ENCODE measurements around the gene CSMD2. TPM values are rescaled to one million over a fixed set of nuclear protein-coding genes. Genes with fewer than 3 reads are reported as not detected.
"Not testable (repeated sequence)": the region's sequence is repeated elsewhere in the genome, so short reads cannot be mapped to it uniquely, and the experiment has no call there.

CSMD2 gene
- total RNA-seq, 1 donor from 2014 or later, result 0.25 TPM

DNA sequence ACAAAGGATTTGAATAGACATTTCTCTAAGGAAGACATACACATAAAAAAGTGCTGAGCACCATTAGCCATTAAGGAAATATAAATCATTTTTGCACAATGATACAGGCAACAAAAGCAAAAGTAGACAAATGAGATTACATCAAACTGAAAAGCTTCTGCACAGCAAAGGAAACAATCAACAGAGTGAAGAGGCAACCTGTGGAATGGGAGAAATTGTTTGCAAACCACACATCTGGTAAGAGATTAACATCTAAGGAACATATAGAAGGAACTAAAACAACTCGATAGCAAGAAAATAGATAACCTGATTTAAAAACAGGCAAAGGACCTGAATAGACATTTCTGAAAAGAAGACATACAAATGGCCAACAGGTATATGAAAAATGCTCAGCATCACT lies 635.1 kb downstream of the CSMD2 start:
- DNase-seq (ENCODE audit: low spot score), result no peak
- ATAC-seq, result no peak

DNA sequence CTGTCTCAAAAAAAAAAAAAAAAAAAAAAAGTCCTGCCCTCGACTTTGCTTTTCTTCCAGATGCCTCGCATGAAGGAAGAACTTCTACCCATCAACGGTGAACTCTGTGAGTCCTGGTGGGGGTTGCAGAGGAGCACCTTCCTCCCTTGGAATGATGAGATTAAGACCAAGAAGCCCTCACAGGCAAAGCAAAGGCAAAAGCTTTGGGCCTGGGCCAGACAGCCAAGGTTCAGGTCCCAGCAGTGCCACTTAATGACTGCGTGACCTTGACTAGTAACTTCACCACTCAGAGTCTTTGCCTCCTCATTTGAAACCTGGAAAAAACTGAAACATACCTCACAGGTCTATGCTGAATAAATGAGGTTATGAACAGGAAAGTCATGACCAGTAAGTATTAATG lies 637.1 kb downstream of the CSMD2 start:
- no peak for ATAC-seq
- DNase-seq (ENCODE audit: low spot score), result no peak

DNA sequence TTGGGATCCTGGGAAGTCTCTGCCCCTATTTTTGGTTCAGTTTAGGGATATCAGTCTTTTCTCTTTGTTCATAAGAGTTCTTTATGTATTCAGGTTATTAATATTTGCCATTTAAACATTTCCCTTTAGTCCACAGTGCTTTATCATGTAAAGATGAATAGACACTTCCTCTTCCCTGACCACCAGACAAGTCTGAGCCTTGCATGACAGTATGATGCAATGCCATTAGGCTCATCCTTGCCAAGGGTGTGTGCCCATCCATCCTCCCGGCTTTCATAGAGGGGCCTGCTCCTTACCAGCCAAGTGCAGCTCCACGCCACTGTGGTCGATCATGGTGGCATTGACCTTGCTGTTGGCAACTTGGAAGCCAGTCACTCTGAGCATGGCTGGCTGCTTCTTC lies 640.4 kb downstream of the CSMD2 start:
- DNase-seq (ENCODE audit: low spot score) (no peak), ATAC-seq (no peak)

DNA sequence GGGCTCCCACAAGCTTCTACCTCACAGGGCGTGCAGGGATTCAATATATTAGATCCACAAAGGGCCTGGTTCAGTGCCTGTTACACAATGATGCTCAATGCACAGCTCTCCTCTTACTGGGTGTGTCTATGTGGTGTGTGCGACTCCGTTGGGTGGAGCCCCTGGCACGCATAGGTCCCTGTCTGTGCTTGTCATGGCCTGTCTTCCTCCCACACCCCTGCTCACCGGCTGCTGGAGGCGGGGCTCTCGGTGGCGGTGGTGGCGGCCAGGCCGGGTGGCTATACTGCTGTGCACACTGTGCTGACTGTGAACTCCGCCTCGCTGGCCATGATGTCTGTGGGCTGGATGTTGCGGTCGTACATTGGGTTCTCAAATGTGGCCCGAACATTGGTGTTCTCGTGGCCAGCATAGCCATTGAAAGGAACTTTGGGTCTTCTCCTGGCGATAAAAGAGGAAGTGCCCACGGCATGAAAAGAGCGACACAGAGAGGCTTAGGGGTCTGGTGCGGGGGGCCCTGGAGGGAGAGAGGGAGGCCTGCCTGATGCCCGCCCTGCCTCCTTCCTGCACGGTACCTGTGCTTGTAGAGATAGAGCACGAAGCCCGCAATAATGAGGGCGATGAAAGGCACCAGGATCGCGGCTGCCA lies 645.7 kb downstream of the CSMD2 start:
- ATAC-seq (no peak), DNase-seq (ENCODE audit: low spot score) (no peak)

DNA sequence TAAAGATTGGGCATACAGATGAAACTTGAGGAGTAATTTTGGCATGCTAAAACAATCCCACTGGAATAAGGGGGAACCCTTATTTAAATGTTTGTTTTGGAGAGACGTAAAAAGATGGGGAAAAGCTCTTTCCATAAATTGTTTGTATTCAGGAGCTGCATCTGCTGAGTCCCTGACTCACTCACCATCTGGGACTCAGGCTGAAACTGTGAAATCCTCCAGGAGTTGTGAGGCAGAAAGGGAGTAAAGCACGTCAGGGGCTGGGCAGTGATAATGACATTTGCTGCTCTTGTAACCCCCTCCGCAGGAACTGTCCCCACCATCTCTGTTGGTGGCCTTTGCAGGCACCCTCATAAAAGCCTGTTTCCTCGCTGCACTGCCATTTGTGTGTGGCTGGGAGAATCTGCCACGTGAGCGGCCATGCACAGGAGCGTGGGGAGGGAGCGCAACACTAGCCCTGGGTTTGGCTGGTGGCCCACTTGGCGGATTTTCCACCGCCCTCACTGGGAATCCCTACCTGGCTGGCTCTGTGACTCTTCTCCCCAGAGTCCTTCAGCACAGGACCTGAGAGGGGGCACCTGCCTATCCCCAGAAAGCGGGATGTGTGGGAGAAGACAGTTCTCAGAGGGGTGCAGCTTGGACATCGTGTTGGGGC lies 647.3 kb downstream of the CSMD2 start:
- DNase-seq (ENCODE audit: low spot score) (no peak), ATAC-seq (no peak)

DNA sequence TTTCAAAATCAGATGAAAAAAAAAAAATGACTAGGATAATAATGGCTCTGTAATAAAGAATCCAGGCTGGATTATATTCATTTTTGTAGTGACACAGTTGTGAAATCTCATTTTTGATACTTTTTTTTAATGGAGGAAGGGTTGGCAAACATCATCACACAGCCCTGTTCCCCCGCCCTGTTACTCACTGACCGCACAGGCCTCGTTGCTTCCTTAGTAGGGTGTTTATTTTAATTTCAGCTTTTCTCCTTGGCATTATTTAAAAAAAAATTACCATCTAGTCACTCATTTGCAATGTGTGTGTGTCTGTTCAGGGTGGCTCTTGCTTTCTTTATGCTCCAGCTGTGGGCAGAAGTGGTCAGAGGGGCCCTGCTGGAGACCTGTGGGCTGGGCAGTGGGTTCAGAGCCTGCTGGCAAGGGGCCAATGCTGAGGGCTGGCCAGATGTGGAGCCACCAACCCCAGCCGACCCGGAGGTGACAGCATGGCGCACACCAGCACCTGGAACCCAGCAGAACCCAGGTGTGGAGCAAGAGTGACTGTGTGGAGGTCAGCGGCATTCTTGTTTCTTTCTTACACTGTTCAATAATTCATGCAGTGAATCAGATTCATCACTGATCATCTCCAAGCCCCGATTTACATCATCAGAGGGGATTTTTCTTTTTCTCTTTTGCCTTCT lies 648.0 kb downstream of the CSMD2 start:
- DNase-seq (ENCODE audit: low spot score) (no peak), ATAC-seq (no peak)

DNA sequence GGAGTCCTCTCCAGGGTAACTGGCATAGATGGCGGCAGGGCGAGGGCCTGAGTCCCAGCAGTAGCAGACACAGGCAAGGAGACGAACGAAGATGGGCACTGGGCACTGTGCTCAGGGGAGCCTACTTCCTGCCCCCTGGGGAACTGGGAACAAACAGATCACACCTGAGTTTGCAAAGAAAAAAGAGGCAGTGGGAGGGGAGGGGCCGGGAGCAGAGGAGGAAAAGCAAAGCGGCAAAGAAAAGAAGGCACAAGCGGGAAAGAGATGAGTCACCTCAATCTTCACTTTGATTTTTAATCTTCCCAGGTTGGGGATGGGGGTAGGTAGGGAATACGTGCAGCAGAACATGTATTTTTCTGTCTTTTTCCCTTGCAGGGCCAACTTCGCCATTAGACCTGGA lies 648.6 kb downstream of the CSMD2 start:
- no peak for DNase-seq (ENCODE audit: low spot score)
- no peak for ATAC-seq

DNA sequence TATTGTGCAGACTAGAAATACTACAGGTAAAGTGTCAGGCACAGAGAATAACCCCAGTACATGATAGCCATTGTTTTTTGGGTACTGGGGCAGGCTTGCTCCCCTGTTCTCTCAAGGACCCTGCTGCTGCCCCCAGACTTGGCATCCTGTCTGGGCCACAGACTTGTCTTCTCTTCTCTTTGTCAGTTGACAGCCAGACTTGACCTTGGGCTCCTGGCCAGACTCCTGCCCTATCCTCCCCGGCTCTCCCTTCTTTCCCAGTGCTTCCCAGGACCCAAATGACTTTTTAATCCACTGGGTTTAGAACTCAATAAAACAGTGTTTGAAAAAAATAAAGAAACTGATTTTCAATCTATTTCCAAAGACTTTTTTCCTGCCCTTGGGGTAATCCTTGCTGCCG lies 649.4 kb downstream of the CSMD2 start:
- DNase-seq (ENCODE audit: low spot score) (no peak), ATAC-seq (no peak)

DNA sequence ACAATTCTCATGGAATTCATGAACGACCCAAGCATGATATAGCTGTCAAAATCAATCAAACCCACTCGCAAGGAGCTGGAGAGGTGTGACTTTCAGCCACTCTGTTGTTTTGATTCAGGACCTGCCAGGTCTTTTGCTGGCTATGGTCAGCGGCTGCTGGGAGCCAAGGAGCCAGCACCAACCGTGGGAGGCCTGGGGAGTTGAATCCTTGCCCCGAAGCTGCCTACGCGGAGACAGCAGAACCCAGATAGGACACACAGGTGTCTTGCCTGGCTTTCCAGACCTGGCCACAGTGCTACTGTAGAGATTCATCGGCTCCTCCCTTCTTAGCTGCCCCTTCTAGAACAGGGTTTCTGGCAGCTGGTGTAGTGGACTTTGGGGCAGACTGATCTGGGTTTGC lies 649.9 kb downstream of the CSMD2 start:
- DNase-seq (ENCODE audit: low spot score), result no peak
- no peak for ATAC-seq

DNA sequence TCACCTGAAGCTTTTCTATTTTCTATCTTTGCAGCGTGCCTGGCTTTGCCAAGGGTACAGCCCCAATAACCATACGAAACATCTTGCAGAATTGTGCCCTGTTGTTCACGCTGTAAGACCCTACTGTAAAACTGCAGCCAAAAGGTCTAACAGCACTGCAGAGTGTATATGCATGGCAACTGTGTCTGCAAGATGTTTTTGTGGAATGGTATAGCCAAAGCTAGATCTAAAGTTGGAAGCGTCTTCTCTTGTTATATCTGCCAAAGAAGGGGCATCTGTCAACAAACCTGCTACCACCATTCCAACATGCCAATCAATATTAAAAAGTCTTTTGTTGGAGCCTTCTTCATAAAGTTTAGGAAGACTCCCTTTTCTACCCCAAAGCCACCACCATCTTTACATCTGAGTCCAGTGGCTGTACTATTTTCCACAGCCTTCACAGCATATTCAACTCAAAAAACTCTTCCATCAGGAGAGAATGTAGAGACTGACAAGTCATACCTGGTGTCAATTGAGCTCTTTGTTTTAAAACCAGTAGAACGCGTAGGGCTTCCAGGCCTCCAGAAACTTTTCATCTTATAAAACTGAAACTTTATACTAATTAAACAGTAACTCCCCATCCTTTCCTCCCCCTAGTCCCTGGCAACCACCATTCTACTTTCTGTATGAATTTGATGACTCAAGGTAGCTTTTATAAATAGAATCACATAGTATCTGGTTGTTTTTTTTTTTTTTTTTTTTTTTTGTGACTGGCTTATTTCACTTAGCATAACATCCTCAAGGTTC lies 652.6 kb downstream of the CSMD2 start:
- ATAC-seq (no peak), DNase-seq (ENCODE audit: low spot score) (no peak)

DNA sequence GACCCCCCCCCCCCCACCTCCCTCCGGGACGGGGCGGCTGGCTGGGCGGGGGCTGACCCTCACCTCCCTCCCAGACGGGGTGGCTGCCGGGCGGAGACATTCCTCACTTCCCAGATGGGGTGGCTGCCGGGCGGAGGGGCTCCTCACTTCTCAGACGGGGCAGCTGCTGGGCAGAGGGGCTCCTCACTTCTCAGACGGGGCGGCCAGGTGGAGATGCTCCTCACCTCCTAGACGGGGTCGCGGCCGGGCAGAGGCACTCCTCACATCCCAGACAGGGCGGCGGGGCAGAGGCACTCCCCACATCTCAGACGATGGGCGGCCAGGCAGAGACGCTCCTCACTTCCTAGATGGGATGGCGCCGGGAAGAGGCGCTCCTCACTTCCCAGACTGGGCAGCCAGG lies 655.8 kb downstream of the CSMD2 start:
- ATAC-seq; DNase-seq (ENCODE audit: low spot score): not testable (repeated sequence)

DNA sequence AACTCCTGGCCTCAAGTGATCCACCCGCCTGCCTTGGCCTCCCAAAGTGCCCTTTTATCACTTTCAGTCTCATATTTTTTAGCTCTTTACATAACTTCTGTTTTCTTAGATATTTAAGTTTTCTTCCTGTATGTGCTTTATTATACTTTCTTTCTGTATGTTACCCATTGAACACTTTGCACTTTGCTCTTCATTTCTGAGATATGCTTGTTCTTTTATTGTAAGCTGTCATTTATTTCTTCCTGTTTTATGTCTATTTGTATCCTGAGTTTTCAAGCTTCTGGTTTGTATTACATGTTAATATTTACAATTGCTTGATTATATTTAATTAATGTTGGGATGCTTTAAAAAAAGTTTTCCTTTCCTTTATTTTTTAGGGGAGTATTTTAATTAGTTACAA lies 656.9 kb downstream of the CSMD2 start:
- DNase-seq (ENCODE audit: low spot score), result no peak
- ATAC-seq, result no peak

DNA sequence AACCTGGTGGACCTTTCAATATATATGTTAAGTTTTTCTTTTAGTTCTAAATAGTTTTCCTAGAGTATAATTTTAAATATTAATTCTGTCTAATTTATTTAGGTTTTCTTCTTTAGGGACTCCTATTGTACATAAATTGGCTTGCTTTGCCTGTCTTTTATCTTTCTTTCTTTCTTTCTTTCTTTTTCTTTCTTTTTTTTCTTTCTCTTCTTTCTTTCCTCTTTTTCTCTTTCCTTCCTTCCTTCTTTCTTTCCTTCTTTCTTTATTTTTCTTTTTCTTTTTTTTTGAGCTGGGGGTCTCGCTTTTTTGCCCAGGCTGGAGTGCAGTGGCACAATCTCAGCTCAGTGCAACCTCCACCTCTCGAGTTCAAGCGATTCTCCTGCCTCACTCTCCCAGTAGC lies 657.4 kb downstream of the CSMD2 start:
- no peak for ATAC-seq

DNA sequence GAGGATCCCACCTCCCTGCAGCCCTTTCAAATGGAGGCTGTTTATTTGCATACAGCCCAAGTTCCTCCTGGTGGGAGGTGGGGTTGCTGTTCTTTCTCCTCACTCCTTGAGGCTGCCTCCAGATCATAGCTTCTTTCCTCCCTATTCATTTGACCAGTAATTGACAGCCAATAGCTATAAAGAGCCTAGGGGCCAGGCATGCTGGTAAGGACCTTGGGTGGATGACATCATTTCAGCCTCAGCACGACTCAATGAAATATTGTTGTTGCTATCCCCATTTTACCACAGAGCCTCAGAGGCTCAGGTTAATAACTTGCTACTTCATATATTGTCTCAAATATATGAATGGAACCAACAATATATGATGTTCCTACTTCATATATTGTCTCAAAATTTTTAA lies 661.5 kb downstream of the CSMD2 start:
- ATAC-seq, result no peak
- no peak for DNase-seq (ENCODE audit: low spot score)

More for the DNA sequence above, 657.4 kb downstream of the CSMD2 start:
- DNase-seq (ENCODE audit: low spot score), result no peak

DNA sequence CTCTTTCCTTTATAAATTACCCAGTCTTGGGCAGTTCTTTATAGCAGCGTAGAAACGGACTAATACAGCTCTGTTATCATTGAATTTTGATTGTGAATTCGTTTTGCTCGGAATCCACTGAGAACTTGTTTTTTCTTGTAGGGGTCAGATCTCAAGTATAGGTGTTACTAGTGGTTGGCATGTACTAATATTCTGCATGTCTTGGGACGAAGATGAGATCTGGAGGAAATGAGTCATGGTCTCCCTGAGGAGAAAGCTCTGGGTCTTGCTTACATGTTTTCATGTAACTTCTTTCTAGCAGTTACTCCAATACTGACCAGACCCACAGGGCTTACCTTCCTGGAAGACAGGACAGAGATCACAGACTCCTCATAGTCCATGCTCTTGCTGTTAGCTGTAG lies 662.3 kb downstream of the CSMD2 start:
- DNase-seq (ENCODE audit: low spot score) (no peak), ATAC-seq (no peak)

DNA sequence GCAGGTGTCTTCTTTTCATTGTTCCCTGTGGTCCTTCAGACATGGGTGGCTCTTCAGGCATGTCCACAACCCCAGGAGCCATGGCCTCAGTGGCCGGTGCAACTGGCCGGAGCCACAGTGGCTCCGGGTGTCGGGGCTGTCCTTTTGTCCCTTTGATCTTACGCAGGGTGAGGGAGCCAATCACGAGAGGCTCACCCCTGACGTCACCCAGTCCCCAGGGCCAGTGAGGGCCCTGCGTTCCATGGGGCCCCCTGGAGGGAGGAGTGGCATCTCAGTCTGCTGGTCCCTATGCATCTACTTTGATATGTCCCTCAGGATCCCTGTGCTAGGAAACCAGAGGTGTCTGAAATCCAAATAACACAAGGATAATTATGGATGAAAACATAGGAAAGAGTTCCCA lies 663.3 kb downstream of the CSMD2 start:
- ATAC-seq (no peak), DNase-seq (ENCODE audit: low spot score) (no peak)

DNA sequence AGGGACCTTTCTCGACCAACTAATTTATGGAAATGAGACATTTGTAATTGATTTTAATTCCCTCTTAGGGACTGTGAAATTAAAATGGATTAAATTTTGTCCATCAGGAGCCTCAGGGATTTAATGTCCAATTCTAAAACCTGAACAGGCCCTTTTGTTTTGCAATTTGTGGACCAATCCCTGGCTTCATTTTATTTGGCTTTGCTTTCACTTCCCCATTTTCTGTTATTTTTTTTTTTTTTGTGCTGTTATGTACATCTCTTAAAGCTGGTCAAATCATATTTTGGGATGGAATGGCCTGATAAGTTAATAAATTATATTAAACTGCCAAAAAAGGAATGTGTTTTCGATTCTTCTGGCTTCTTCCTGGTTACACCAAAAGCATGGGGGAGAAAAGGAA lies 663.7 kb downstream of the CSMD2 start:
- DNase-seq (ENCODE audit: low spot score) (no peak), ATAC-seq (no peak)

DNA sequence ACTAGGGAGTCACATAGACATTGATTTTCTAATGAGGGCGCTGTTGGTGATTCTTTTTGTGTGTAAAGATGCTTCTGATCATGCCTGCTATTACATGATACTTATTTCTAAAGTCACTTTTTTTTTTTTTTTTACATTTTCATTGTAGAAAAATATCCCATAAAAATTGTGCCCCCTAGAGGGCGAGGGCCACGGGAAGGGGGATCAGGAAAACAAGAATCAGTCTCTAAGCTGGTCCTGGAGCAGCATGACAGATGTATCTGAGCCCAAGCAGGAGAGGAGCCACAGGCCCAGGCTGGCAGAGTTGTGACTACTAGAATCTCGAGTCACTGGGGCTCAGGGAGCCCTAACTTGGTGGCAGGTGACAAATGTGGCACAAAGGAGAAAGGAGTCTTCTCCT lies 664.5 kb downstream of the CSMD2 start:
- no peak for ATAC-seq
- no peak for DNase-seq (ENCODE audit: low spot score)

DNA sequence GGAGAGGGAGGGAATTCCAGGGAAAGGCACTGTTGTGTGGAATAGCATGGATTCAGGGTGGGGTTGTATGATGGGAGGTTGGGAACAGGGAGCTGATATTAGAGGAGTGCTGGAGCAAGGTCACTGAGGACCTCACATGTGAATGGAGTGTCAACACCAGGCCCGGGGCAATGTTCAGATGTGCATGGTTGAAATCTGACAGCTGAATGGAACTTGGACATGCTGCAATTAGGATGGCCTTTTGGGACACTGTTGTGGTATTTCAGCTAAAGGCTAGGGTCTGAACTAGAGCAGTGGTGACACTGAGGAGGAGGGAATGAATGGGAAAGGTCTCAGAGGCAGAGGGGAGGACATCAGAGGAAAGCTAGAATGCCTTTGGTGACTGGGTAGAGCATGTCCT lies 667.6 kb downstream of the CSMD2 start:
- no peak for ATAC-seq
- no peak for DNase-seq (ENCODE audit: low spot score)

DNA sequence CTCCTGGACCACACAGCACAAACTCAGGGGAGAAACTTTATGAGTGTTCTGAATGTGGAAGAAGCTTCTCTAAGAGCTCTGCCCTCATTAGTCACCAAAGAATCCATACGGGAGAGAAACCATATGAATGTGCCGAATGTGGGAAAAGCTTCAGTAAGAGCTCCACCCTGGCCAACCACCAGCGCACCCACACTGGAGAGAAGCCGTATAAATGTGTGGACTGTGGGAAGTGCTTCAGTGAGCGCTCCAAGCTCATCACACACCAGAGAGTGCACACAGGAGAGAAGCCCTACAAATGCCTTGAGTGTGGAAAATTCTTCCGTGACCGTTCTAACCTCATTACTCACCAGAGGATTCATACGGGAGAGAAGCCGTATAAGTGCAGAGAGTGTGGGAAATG lies 670.1 kb downstream of the CSMD2 start:
- DNase-seq (ENCODE audit: low spot score), result no peak
- no peak for ATAC-seq

DNA sequence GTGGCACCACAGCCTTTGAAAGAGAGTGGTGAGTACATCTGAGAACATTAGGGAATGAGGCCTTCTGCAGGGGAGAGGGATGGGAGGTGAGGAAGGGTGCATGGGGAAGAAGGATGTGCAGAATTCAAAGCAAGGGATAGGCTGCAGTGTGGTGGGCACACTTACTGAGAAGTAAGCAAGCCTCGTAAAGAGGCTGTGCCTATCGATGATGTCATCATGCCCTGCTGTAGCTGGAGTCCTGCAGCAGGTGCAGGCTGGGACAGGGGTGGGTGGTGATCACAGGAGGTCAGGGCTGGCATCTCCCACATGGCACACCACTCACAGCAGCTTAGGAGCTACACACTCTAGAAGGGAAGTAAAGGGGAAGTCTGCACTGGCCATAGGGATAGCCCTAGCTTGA lies 676.4 kb downstream of the CSMD2 start:
- ATAC-seq (no peak), DNase-seq (ENCODE audit: low spot score) (no peak)

DNA sequence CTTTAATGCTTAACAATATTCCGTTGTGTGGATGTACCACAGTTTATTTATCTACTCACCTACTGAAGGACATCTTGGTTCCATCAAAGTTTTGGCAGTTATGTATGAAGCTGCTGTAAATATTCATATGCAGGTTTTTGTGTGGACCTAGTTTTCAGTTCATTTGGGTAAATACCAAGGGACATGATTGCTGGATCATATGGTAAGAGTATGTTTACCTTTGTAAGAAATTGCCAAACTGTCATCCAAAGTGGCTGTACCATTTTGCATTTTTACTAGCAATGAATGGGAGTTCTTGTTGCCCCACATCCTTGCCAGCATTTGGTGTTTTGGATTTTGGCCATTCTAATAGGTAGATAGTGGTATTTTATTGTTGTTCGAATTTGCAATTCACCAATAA lies 682.6 kb downstream of the CSMD2 start:
- DNase-seq (ENCODE audit: low spot score), result no peak
- no peak for ATAC-seq
